ENCODE results near the gene KRTAP4-3.
"Not testable (repeated sequence)": the region's sequence is repeated elsewhere in the genome, so short reads cannot be mapped to it uniquely, and the experiment has no call there.

The KRTAP4-3 gene

DNA sequence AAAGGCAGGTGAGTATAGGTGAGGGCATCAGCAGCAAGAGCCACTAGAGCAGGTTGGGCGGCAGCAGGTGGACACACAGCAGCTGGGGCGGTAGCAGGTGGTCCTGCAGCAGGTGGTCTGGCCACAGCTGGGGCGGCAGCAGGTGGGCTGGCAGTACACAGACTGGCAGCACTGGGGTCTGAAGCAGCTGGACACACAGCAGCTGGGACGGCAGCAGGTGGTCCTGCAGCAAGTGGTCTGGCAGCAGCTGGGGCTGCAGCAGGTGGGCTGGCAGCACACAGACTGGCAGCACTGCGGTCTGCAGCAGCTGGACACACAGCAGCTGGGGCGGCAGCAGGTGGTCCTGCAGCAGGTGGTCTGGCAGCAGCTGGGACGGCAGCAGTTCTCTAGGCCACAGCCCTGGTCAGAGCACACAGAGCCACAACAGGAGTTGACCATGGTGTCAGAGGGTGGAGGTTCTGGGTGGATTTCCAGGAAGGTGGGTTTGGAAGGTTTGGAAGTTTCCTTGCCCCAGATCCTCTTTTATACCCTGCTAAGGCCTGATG lies 9.8 kb upstream of the KRTAP4-3 start, which contains the start of gene KRTAP4-2:
KRTAP4-2 (minus strand) TSS at position 495 of the 545 bp plus-strand sequence; CDS start at position 438, 57 bp downstream.
- CTCF ChIA-PET = no interaction called here

DNA sequence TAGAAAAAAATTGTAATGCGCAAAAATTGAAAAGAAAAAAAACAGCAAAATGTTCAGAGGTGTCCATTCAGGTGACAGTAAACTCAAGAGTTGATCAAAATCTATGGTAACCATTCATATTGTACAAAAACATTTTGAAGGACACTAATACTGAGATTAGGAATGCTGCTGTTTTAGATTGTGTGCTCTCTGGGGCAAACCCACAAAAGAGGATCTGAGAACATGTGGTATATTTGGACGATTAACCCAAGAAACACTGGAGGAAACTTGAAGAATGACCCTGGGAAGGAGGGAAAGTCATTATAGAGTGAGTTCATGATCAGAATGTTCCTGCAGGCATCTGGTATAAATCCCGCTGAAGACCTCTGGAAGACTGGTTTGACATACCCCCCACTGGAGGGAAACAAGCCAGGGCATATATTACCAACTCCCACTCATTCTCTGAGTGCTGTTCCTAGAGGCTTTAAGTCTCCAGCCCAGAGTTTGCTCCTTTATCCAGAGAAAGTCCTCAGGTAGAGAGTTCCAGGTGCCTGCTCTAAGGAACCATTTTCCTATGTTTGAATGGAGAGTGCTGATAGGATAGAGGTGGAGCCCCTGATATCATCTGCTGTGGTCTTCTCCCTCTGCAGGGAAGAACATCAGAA lies 8.8 kb upstream of the KRTAP4-3 start:
- TF ChIP-seq, protein P1, sequence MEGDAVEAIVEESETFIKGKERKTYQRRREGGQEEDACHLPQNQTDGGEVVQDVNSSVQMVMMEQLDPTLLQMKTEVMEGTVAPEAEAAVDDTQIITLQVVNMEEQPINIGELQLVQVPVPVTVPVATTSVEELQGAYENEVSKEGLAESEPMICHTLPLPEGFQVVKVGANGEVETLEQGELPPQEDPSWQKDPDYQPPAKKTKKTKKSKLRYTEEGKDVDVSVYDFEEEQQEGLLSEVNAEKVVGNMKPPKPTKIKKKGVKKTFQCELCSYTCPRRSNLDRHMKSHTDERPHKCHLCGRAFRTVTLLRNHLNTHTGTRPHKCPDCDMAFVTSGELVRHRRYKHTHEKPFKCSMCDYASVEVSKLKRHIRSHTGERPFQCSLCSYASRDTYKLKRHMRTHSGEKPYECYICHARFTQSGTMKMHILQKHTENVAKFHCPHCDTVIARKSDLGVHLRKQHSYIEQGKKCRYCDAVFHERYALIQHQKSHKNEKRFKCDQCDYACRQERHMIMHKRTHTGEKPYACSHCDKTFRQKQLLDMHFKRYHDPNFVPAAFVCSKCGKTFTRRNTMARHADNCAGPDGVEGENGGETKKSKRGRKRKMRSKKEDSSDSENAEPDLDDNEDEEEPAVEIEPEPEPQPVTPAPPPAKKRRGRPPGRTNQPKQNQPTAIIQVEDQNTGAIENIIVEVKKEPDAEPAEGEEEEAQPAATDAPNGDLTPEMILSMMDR (conservative IDR thresholded peaks at IDR 0.05; ENCODE audit: low read depth) = no peak
- H3K27ac ChIP-seq = no peak overlapping the region
- POLR2A ChIA-PET (ENCODE audit: low non-redundant PET) = no interaction called here
- no peak for DNase-seq (ENCODE audit: low spot score)
- CTCF ChIA-PET = no interaction called here

More for the DNA sequence above, 9.8 kb upstream of the KRTAP4-3 start, which contains the start of gene KRTAP4-2:
- no peak for DNase-seq (ENCODE audit: low spot score)
- TF ChIP-seq, protein P1 (conservative IDR thresholded peaks at IDR 0.05; ENCODE audit: low read depth) = no peak
- POLR2A ChIA-PET (ENCODE audit: low non-redundant PET) = no interaction called here
- no peak within 1 kb of the TSS for H3K27ac ChIP-seq

DNA sequence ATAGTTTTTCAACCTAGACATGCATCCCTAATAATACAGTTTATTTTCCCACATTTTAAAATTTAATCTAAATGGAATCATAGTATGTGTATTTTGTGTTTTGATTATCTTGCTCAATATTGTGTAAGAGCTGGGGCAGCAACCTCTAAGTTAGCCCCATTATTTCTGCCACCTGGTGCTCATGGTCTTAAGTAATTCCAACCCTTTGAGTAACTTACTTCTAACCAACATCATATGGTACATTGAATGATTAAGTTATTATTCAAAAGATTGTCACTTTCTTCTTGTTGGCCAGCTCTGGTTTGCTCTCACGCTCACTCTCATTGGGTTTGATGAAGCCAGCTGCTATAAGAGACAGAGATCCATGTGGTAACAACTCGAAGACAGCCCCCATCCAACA lies 3.9 kb upstream of the KRTAP4-3 start:
- TF ChIP-seq, protein P1 (conservative IDR thresholded peaks at IDR 0.05; ENCODE audit: low read depth) = no peak
- ChIA-PET POLR2A (ENCODE audit: low non-redundant PET) (no interaction called here), CTCF (interaction anchor here (0.6 to 1.2 kb wide), 2 partner anchors 11 to 21 kb away, joined by 3 read pairs; no protein-coding TSS in a partner anchor)
- no peak for DNase-seq (ENCODE audit: low spot score)
- no peak overlapping the region for H3K27ac ChIP-seq

DNA sequence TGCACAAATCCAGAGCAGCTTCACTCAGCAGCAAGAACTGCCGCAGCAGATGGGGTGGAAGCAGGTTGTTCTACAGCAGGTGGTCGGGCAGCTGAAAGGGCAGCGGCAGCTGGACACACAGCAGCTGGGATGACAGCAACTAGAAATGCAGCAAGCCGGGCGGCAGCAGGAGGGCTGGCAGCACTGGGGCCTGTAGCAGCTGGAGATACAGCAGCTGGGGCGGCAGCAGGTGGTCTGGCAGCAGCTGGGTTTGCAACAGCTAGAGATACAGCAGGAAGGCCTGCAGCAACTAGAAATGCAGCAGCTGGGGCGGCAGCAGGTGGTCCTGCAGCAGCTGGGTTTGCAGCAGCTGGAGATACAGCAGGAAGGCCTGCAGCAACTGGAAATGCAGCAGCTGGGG lies 460 bp downstream of the KRTAP4-3 start:
- CTCF ChIA-PET = no interaction called here

DNA sequence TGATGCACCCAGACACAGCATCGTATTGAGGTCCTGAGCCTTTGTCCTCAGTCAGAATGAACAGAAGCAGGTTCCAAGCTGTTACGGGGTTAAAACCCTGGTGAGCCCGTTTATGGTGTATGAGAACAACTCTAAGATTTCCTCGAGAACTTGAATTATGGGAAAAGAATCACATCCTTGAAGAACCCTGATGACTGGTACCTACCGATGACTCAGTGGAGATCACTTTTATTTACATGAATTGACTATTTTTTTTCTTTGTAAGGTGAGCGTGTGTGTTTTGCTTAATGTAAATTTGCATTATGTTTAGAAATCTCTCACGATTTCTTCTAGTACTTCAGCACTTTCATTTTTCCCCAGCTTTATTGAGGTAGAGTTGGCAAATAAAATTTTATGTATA lies 4.2 kb downstream of the KRTAP4-3 start:
- peak; percentile 9 for DNase-seq (ENCODE audit: low spot score)
- TF ChIP-seq, protein P1 (conservative IDR thresholded peaks at IDR 0.05; ENCODE audit: low read depth) = no peak
- ChIA-PET CTCF (no interaction called here), POLR2A (ENCODE audit: low non-redundant PET) (no interaction called here)
- no peak overlapping the region for H3K27ac ChIP-seq

More for the DNA sequence above, 460 bp downstream of the KRTAP4-3 start:
- POLR2A ChIA-PET (ENCODE audit: low non-redundant PET) = no interaction called here
- DNase-seq (ENCODE audit: low spot score) = no peak
- H3K27ac ChIP-seq = no peak overlapping the region
- TF ChIP-seq, protein P1 (conservative IDR thresholded peaks at IDR 0.05; ENCODE audit: low read depth) = no peak

DNA sequence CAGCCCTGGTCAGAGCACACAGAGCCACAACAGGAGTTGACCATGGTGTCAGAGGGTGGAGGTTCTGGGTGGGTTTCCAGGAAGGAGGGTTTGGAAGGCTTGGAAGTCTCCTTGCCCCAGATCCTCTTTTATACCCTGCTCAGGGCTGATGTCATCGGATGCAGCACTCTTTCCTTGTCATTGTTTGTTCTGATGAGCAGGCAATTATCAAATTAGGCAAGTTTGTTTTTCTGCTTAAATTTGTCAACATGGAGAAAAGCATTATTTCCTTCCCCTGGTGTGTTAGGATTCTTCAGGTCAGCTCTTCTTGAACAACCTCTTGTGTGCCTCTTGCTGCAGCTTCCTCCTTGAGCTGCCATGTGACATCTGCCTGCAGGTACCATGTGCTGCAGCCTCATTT lies 7.4 kb downstream of the KRTAP4-3 start, which contains the start of gene KRTAP4-4:
KRTAP4-4 (minus strand) TSS at position 101 of the 400 bp plus-strand sequence; CDS start at position 44, 57 bp downstream.
- H3K27ac ChIP-seq = no peak within 1 kb of the TSS
- POLR2A ChIA-PET (ENCODE audit: low non-redundant PET) = no interaction called here
- no peak for DNase-seq (ENCODE audit: low spot score)
- CTCF ChIA-PET = no interaction called here
- TF ChIP-seq, protein P1 (conservative IDR thresholded peaks at IDR 0.05; ENCODE audit: low read depth) = no peak

DNA sequence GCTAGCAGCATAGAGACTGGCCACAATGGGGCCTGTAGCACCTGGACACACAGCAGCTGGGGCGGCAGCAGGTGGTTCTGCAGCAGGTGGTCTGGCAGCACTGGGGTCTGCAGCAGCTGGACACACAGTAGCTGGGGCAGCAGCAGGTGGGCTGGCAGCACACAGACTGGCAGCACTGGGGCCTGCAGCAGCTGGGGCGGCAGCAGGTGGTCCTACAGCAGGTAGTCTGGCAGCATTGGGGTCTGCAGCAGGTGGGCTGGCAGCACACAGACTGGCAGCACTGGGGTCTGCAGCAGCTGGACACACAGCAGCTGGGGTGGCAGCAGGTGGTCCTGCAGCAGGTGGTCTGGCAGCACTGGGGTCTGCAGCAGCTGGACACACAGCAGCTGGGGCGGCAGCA lies 7.8 kb downstream of the KRTAP4-3 start:
- CTCF ChIA-PET; H3K27ac ChIP-seq; DNase-seq (ENCODE audit: low spot score); POLR2A ChIA-PET (ENCODE audit: low non-redundant PET): not testable (repeated sequence)
